Thyroid gland (tissue), 4 donors: ENCODE data around the gene FOXN1. TPM values are rescaled to one million over a fixed set of nuclear protein-coding genes. Genes with fewer than 3 reads are reported as not detected.

ENCODE experiments used
- DNase-seq, 2 donors: peaks; one replicate each; pipeline ENCODE4 v3.0.0-alpha.2; 2019
- H3K27ac ChIP-seq, 3 donors: fragments of 200-600 bp; sonication (generic); 1 replicate in 2 of 3; 2 replicates in 1 of 3; pipeline ENCODE4 v1.5.1; 2016 to 2019; ENCODE audit warnings: mild to moderate bottlenecking in 1 of 3, moderate library complexity in 1 of 3
- H3K27me3 ChIP-seq: fragments of 200-600 bp; sonication (generic); one replicate; pipeline ENCODE4 v1.5.1; 2019
- H3K36me3 ChIP-seq, 2 donors: fragments of 200-600 bp; sonication (generic); one replicate each; pipeline ENCODE4 v1.5.1; 2016 to 2019
- H3K4me1 ChIP-seq, 2 donors: fragments of 200-600 bp; sonication (generic); one replicate each; pipeline ENCODE4 v1.5.1; 2017 to 2019
- H3K4me3 ChIP-seq, 3 donors: fragments of 200-600 bp; sonication (generic); replicated peaks in 1 of 3; 1 replicate in 2 of 3; 2 replicates in 1 of 3; pipeline ENCODE4 v1.5.1; 2016; ENCODE audit warnings: mild to moderate bottlenecking in 1 of 3
- H3K9me3 ChIP-seq: fragments of 200-600 bp; sonication (generic); one replicate; pipeline ENCODE4 v1.5.1; 2017
- CTCF ChIP-seq, 6 experiments: fragments of 200-600 bp in 3 of 6; fragments of 450-650 bp in 3 of 6; sonication (generic) in 3 of 6; IDR thresholded peaks; one replicate each; pipeline ENCODE4 v1.5.1; 2016 to 2019; ENCODE audit warnings: antibody characterized with exemption in 6 of 6, mild to moderate bottlenecking in 2 of 6, inconsistent platforms in 1 of 6, moderate library complexity in 1 of 6
- POLR2A ChIP-seq, 2 donors: fragments of 450-650 bp; IDR thresholded peaks; one replicate each; pipeline ENCODE4 v1.6.1; 2017; ENCODE audit warnings: antibody characterized with exemption in 2 of 2, mild to moderate bottlenecking in 2 of 2, moderate library complexity in 1 of 2
- WGBS, 2 donors: methylation state at CpG; one replicate each; pipeline ENCODE4 v1.1.5; 2017; 5-methylcytosine and 5-hydroxymethylcytosine counted together
- intact Hi-C: fragments of 100-400 bp; cut with DNase I; formaldehyde crosslinking; loops from one replicate; pipeline ENCODE4 v1.15.1; 2023
- total RNA-seq, 4 donors: library from RNA; depleted of rRNA; stranded (reverse); fragments of >200 nt; gene quantifications; one replicate each; pipeline ENCODE4 v1.2.3, GENCODE V29; 2016

Gene FOXN1
- total RNA-seq, 4 donors from 2014 or later, result 0.34 TPM; not detected in 3

- H3K27me3 ChIP-seq, result no peaks in the 10 kb centered on the region
- H3K36me3 ChIP-seq, result no peaks in the 10 kb centered on the region
- DNase-seq, result no peak
- 86 to 91% methylated on average over 4 of the region's 4 CpGs for WGBS, 2 donors
- intact Hi-C loops, result no loop called here
- TF ChIP-seq CTCF (IDR thresholded peaks at IDR 0.05) (no peak), POLR2A (IDR thresholded peaks at IDR 0.05) (no peak)
- no peak overlapping the region for H3K27ac ChIP-seq
- peaks cover 15 to 33% of the 10 kb centered on the region in 2 donors for H3K4me1 ChIP-seq
- no peaks in the 10 kb centered on the region for H3K9me3 ChIP-seq
- H3K4me3 ChIP-seq, result no peak overlapping the region
Measured at GRCh38 chr17:28530250-28530649, 24.1 kb downstream of the FOXN1 start.

GRCh38 chr17:28530926-28531325 is 24.8 kb downstream of the FOXN1 start:
- WGBS, 2 donors, result 74 to 76% methylated on average over 7 of the region's 7 CpGs
- Histone ChIP-seq H3K27ac (no peak overlapping the region), H3K9me3 (no peaks in the 10 kb centered on the region), H3K4me3 (no peak overlapping the region), H3K27me3 (no peaks in the 10 kb centered on the region), H3K4me1 (peaks cover 8 to 26% of the 10 kb centered on the region in 2 donors), H3K36me3 (no peaks in the 10 kb centered on the region)
- TF ChIP-seq POLR2A (IDR thresholded peaks at IDR 0.05) (no peak), CTCF (IDR thresholded peaks at IDR 0.05) (no peak)
- no peak for DNase-seq
- intact Hi-C loops, result no loop called here

GRCh38 chr17:28532050-28532960 is 26.2 kb downstream of the FOXN1 start:
- Histone ChIP-seq H3K4me3 (no peak overlapping the region), H3K36me3 (no peaks in the 10 kb centered on the region), H3K27me3 (no peaks in the 10 kb centered on the region), H3K9me3 (no peaks in the 10 kb centered on the region), H3K4me1 (peaks cover 7 to 18% of the 10 kb centered on the region in 2 donors), H3K27ac (no peak overlapping the region)
- no peak for DNase-seq
- TF ChIP-seq CTCF (IDR thresholded peaks at IDR 0.05), result no peak
- TF ChIP-seq POLR2A (IDR thresholded peaks at IDR 0.05), result no peak
- intact Hi-C loops, result no loop called here
- 74 to 81% methylated on average over 3 to 7 of the region's 7 CpGs for WGBS, 2 donors

GRCh38 chr17:28533091-28533807 is 27.1 kb downstream of the FOXN1 start:
- DNase-seq, result peak; percentile 43 to 46
- Histone ChIP-seq H3K4me3 (no peak overlapping the region), H3K9me3 (no peaks in the 10 kb centered on the region), H3K27ac (no peak overlapping the region), H3K27me3 (no peaks in the 10 kb centered on the region), H3K4me1 (peaks cover 0 to 8% of the 10 kb centered on the region in 2 donors), H3K36me3 (no peaks in the 10 kb centered on the region)
- 68 to 80% methylated on average over 13 to 16 of the region's 16 CpGs for WGBS, 2 donors
- intact Hi-C loops, result no loop called here
- TF ChIP-seq POLR2A (IDR thresholded peaks at IDR 0.05), result no peak
- no peak for TF ChIP-seq CTCF (IDR thresholded peaks at IDR 0.05)
